ENCODE measurements around the gene RGSL1. TPM values are rescaled to one million over a fixed set of nuclear protein-coding genes. Genes with fewer than 3 reads are reported as not detected.

RGSL1 gene
- total RNA-seq, 1 donor from 2014 or later, result not detected

DNA sequence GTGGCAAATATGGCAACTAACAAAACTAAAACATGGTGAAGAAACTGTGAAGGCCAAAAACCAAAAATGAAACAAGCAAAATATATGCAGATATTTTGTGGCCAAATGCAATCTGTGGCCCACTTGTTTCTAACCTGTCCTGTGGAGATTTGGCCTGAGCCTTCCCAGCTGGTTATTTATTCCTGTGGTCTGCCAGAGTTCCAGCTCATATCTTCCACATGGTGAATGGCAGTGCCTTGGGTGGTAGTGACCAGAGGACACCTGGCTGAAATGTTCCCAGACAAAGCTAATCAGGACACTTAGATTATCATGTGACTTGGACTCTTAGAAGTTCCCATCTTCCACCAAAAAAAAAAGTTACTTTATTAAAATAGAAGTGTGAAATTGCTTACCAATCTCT lies 99.4 kb downstream of the RGSL1 start:
- no peak for DNase-seq (ENCODE audit: low read depth, low spot score)

DNA sequence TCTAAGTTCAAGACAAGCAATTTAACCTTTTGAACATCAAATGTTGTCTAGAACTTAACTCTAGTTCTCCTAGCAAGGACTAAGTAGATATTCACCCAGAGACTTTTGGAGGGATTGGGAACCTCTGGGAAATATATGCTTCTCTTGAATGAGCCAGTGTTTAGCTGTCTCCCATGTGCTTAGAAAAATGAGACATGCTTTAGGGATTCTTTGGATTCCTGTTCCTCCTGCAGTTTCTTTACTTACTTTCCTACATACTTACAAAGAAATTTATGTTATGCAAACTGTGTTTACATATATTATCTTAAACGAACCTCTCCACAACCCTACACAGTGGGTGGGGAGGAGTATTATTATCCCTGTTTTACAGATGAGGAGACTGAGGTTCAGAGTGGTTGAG lies 99.9 kb downstream of the RGSL1 start:
- no peak for DNase-seq (ENCODE audit: low read depth, low spot score)

DNA sequence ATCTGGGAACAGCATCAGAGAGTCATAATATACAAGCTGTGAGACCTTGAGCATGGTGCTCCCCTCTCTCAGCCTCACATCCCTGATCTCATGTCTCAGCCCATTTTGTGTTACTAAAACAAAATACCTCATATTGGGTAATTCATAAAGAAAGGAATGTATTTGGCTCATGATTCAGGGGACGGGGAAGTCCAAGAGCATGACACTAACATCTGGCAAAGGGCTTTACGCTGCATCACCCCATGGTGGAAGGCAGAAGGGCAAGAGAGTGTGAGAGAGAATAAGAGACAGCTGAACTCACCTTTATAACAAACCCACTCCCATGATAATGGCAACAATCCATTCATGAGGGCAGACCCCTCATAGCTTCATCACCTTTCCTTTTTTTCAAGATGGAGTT lies 102.6 kb downstream of the RGSL1 start:
- DNase-seq (ENCODE audit: low read depth, low spot score), result no peak

DNA sequence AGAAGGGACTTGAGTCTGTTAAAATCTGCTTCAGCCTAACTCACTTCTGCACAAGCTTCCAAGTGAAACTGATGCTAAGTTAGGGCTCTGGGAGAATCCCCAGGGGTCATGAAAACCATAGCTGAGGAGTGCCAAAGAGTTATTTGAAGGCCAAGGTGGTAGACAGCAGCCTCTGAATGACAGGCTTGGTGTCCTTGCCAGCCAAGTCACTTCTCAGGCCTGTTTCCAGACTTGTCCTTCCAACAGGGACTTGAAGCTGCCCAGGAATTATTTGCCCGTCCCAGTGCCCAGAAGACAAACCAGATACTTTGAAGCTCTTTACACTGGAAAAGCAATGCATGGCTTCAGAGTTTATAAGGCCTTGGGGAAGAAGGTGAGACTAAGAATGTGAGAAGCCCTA lies 105.5 kb downstream of the RGSL1 start:
- DNase-seq (ENCODE audit: low read depth, low spot score), result no peak

DNA sequence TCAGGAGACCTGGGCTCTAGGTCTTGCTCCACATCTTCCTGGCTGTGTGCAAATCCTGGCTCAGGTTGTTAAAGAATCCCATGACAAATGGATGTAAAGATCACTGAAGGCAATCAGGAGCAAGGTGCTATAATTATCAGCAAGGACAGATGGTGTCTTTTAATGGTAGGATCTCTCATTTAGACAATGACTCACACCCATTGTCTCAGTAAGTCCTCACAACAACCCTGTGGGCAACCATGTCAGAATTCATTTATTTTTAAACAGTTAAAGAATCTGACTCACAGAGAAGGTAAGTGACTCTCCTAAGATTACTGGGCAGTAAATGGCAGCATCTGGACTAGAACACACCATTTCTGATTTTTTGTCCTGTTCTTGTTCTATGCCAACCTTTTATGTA lies 106.3 kb downstream of the RGSL1 start:
- no peak for DNase-seq (ENCODE audit: low read depth, low spot score)

DNA sequence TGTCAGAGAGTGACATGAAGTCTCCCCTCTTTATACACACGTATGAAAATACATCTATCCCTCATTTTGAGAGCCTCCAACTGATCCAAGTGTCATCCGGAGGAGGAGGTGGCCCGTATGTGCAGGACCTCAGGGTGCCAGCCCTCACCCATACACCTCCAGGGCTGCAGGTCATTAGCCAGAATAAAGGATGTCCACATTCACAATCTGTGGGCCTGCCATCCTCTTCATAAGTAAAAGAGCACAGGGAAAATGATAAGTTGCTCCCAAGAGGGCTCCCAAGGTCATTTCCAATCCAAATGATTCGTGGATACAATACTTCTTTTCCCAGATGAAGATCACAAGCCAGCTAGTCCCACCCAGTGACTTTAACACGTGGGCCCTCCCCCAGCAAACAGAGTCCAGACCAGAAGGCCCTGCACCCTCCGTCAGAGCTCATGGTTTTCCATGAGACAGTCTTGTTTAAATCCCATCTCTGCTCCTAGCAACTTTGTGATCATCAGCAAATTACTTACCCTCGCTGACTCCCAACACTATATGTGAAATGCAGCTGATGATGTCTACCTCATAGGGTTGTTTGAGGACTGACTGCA lies 110.5 kb downstream of the RGSL1 start:
- DNase-seq (ENCODE audit: low read depth, low spot score), result no peak

DNA sequence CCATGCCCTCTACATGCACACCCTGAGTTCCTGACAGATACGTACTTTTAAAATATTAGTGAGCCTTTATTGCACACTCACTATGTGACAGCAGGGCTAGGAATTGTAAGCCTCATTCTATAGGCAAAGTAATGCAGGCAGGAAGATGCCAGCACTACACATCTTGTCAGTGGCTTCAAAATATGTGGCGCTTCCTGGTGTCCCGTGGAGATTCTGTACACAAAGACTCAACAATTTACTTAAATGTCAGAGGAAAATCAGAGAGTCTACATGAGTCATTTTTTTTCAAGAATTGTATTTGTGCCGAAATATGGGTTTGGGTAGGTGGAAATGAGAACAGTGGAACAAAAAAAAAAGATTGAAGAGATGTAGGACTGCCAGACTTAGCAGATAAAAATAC lies 111.5 kb downstream of the RGSL1 start:
- DNase-seq (ENCODE audit: low read depth, low spot score), result no peak

DNA sequence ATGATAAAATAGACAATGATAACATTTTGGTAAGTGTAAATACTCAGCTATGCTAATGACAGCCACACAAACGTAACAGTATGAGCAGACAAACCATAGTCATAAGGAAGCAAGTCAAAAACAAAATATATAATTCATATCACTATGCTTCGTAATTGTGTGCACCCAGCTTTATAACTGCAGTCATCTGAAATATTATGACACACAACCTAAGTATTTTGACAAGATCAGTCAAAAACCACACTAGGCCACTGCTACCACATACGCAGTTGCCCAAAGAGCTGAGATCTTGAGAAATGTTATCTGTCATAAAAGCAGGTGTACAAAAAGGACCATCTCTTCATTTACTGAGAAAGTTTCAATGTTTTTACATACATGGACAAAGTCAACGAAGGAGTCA lies 113.1 kb downstream of the RGSL1 start:
- DNase-seq (ENCODE audit: low read depth, low spot score), result no peak

DNA sequence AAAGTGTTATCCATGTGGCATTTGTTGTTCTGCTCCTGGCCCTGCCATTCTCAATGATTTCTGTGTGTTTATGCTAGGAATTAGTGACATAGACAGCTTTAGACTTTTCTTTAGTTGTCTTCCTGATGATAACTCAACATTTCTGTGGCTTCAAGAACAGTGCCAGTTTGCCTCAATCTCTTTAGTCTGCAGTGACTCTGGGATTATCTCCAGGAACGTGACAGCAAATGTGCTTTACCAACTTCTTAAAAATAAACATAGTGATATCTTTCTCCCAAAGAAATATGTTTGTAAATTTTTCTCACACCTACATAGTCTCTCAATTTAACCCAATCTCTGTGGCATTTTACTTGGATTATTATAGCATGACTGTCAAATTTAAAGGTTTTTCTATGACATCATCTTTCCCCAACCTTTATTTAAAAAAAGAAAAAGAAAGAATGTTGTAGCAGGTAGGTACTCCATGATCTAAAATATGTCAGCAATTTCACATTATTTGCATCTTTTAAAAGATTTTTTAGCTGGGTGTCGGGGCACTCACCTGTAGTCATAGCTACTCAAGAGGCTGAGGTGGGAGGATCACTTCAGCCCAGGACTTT lies 114.6 kb downstream of the RGSL1 start:
- DNase-seq (ENCODE audit: low read depth, low spot score), result no peak

DNA sequence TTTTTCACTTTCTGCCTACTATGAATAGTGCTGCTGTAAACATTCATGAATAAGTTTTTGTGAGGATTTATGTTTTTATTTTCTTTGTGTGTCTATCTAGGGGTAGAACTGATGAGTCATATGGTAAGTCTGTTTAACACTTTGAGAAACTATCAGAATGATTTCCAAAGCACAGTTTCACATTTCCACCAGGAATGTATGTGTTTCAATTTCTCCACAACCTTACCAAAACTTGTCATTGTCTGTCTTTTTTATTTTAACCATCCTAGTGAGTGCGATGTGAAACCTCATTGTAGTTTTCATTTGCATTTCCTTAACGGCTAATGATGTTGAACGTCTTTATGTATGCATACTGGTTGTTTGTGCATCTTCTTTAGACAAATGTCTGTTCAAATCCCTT lies 115.6 kb downstream of the RGSL1 start:
- no peak for DNase-seq (ENCODE audit: low read depth, low spot score)

DNA sequence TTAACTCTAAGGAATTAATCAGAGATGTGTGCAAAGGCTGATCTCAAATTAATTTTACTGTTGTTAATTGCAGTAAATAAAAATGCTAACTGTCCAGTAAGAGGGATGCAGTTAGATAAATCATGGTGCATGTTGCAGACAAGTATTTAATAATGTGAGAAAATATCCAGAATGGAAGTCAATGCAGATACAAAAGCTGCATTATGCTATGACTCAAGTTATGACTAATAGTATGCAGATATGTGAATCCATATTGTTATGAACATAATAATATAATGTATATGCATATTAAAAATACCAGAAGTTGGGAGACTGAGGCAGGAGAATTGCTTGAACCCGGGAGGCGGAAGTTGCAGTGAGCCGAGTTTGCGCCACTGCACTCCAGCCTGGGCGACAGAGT lies 117.7 kb downstream of the RGSL1 start:
- DNase-seq (ENCODE audit: low read depth, low spot score), result no peak

DNA sequence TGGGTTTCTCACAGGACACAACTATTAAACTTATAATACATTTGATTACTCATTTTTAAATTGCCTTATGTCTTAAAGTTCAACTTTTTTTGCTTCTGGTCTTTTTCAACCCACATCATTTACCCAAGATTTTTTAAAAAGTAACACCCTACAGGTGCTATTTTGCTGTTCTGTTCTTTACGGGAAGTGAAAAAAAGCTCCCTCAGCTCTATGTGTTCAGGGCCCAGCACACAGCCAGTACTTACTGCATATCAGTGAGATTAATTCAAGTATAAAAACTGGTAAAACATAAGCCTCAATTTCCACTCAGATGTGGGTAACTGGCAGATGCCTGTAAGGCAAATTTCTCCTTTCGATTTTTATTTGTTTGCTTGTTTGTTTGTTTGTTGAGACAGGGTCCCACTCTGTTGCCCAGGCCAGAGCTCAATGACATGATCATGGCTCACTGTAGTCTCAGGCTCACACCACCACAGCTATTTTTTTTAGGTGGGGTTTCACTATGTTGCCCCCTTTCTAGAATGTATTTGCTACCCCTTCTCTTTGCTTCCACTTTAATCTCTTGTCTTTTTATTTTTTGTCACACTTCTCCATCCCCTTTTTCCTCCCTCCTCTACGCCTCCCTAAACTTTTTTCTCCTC lies 118.8 kb downstream of the RGSL1 start:
- no peak for DNase-seq (ENCODE audit: low read depth, low spot score)

DNA sequence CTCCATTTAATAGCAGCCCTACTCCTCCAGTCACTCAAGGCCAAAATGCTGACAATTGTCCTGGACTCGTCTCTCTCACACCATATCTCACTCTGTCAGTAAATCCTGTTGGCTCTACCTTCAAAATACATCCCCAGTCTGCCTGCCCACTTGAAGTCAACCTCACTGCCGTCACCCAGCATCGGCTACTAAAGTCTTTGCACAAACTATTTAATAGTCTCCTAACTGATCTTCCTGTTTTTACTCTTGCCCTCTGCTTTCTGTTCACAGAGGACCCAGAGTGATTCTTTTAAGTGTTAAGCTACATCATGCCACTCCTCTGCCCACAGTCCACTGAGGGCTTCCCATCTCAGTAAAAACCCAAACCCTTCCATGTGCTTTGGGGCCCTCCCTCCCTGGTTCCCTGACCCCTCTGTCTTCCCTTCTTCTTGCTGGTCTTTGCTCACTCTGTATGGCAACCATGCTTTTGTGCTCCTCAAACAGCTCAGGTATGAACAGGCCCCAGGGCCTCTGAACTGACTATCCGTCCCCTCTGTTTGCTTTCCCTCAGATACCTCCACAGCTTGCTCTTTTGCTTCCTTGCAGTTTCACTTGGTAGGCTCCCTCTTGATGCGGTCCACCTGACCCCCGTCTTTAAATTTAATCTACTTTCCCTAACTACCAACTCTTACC lies 120.1 kb downstream of the RGSL1 start:
- DNase-seq (ENCODE audit: low read depth, low spot score), result no peak

DNA sequence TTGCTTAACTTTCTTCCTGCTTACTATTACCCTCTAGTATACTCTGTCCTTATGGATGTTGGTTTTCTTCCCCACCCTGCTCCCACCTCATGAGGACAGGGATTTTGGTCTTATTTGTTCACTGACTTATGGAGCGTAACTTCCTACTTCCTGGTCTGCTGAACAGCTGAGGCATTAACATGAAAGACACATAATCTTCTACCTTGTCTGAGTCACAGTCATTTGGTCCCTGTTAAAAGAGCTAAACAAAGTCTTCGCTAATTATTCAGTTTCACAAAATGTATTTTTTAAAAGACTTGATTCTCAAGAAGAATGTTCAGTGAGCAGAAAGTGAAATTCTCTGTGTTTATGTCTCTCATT lies 120.6 kb downstream of the RGSL1 start:
- DNase-seq (ENCODE audit: low read depth, low spot score), result no peak

DNA sequence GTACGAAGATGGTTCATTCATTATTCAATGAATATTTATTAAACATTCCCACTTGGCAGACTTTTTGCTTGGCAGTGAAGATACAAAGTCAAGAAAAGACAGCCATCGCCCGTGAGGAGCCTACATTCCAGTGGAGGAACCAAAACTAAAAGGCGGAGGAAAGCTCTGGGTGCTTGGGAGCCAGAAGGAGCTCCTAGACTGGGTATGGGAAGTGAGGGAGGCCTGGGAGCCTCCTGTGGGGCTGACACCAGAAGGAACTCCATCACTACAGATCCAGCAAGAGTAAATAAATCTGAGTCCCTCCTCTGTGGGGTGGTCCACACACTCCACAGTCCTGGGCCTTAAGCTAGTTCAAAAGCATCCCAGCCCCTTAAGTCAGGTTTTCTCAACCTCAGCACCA lies 124.2 kb downstream of the RGSL1 start:
- no peak for DNase-seq (ENCODE audit: low read depth, low spot score)

DNA sequence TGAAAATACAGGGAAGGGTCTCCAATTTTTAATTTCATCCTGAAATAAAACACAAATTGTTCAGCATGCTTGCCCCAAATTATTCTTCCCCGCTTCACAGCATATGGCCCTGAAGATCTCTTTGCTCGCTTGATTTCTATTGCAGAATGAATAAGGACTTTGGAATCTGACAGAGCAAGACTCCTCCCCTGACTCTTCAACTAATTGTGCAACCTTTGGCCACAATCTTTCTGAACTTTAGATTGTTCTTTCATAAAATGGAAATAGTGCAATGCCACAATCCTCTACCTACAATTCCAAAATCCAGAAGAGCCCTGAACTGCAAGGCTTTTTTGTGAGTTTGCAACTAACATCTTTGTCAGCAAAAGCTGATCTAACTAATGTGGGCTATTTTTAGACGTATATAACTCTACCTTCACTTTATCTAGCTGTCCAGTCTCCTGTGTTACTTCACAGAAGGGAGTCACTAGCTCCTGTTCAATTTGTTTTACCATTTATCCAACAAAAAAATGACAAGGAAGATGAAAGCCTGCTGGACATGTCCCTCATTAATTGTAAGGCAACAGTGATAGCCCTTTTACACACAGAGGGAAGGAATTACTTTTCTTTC lies 125.7 kb downstream of the RGSL1 start:
- DNase-seq (ENCODE audit: low read depth, low spot score), result no peak

DNA sequence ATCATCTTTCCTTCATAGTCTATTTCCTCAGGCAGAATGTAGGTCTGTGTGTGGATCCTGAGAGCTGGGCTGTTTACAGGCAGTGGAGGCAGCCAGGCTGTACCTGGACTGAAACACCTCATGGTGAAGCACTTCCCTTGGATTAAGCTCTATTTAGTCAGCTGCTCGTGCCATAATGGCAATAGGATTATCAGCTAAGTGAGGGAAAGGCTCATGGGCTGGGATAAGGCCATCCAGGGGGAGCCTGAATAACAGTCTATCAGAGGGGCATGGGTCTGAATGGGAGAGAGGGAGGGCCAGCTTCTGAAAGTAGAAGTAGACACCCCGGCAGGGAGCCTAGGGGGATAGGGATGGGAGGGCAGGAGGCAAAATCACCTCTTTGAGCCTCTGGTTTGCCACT lies 130.8 kb downstream of the RGSL1 start:
- DNase-seq (ENCODE audit: low read depth, low spot score), result no peak

DNA sequence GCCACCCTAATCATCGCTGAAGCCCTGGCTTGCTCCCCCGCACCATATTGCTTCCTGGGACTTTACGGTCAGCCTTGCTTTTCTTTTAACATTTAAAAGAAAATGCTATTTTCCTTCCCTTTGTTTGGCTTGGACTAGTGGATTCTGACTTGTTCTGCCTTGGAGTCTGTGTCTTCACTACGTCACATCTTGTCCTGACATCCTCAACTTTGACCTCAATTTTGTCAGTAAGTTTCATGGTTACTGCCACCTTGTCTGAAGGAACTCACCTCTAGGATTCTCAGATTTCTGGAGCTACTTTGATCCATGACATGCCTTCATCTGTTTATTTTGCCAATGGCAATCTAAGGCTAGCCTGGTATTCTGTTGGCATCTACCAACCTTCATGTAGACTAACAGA lies 134.8 kb downstream of the RGSL1 start:
- DNase-seq (ENCODE audit: low read depth, low spot score), result no peak

DNA sequence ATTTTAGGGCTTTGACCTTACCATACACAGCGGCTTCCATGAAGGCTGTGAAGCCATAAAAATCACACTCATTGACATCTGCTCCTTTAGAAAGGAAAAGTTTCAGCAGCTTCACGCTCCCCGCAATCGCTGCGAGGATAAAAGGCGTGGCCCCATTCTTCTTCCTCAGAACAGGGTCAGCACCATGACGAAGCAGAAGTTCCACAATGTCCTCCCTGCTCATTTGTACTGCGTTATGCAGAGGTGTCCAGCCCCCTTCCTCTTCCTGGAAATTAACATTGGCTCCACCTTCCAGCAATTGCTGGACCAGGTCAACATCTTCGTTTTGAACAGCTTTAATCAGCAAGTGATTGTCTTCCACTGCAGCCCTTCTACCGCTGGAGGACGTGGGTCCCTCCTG lies 136.4 kb downstream of the RGSL1 start:
- no peak for DNase-seq (ENCODE audit: low read depth, low spot score)

DNA sequence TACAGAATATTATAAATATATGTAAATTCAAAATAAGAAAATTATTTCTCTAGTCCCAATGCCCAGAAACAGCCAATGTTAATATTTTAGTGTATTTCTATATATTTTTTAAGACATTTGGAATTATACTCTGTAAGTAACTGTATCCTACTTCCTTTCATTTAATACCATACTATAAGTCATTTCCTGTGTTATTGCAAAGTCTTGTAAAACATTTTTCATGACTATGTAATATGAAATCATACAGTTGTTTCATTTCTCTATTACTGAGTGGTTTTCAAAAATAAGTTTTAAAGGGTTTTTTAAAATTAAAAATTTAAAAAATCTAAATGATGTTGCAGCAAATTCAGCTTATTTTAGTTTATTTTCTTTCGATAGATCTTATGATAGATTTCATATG lies 137.1 kb downstream of the RGSL1 start:
- DNase-seq (ENCODE audit: low read depth, low spot score), result no peak

DNA sequence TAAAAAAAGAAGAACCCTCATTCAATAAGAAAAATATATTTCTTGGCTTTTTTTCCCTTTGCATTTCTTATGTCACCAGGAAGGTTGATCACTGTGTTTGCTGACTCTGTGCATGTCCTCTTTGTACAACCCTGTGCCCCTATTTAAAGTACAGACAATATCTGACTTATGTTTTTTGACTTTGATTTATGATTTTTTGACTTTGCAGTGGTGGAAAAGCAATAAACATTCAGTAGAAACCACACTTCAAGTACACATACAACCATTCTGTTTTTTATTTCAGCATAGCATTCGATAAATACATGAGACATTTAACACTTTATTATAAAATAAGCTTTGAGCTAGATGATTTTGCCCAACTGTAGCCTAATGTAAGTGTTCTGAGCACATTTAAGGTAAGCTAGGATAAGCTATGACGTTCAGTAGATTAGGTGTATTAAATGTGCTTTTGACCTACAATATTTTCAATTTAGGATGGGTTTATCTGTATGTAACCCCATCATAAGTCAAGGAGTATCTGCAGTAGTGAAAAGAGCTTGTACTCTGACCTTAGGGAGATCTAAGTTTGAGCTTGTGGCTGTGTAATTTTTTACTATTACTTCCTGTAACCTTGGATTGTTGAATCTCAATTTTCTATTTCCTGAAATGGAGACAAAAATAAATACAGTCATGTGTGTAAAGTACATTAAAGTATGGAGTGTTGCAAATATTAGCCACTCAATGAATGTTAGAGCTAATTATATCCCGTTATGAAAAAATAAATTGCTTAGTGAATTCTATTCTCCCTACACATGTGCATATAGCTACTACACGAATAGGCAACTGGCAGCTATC lies 137.9 kb downstream of the RGSL1 start:
- DNase-seq (ENCODE audit: low read depth, low spot score), result no peak

Data from pulmonary artery endothelial cell (primary cell).